HepG2 (cell line): ENCODE results near the gene SLC24A4.

ENCODE experiments used
- NCOA2 ChIP-seq: sonication (generic); formaldehyde crosslinking; IDR thresholded peaks from 2 replicates; pipeline ENCODE4 v1.8.0; 2022; ENCODE audit warnings: inconsistent platforms
- SP5 ChIP-seq: IDR thresholded peaks from 2 replicates; pipeline ENCODE4 v1.6.1; 2016; ENCODE audit warnings: low read depth, borderline replicate concordance
- TAF1 ChIP-seq: sonication (generic); formaldehyde crosslinking; IDR thresholded peaks from 2 replicates; pipeline ENCODE4 v1.4.0; 2020; ENCODE audit warnings: missing genetic modification reagents
- ZC3H13 ChIP-seq: sonication (generic); formaldehyde crosslinking; IDR thresholded peaks from 2 replicates; pipeline ENCODE4 v1.8.1; 2023; ENCODE audit warnings: mild to moderate bottlenecking, missing genetic modification reagents, moderate library complexity
- ZMYM3 ChIP-seq: sonication (generic); formaldehyde crosslinking; IDR thresholded peaks from 2 replicates; pipeline ENCODE4 v1.5.1; 2020; ENCODE audit warnings: mild to moderate bottlenecking, missing genetic modification reagents
- ZNF143 ChIP-seq: sonication (generic); formaldehyde crosslinking; IDR thresholded peaks from 2 replicates; pipeline ENCODE4 v1.4.0; 2020; ENCODE audit warnings: missing genetic modification reagents

DNA sequence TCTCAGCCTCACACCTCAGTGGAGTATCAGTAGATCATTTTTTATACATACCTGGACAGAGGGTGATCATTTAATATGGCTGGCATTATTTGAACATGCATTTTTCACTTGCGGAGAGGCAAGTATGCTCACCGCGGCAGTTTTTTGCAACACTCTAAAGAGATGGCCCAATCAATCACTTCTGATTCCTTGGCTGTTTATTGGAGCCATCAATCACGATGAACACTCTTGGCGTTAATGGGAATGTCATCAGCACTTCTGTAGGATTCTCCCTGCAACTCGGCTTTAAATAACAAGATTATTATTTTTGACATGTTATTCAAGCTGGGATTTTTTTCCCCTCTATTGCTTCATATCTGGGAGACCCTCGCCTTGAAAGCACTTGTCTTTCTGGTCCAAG, 46.9 kb upstream of the SLC24A4 start:
- no peak for TF ChIP-seq ZNF143 (CRISPR knock-in tag)
- TF ChIP-seq NCOA2 (CRISPR knock-in tag): no peak
- TF ChIP-seq TAF1 (CRISPR knock-in tag): no peak
- TF ChIP-seq SP5: no peak
- no peak for TF ChIP-seq ZC3H13
- no peak for TF ChIP-seq ZMYM3 (CRISPR knock-in tag)
